MG63 (cell line): Measurements from ENCODE around the gene CALCOCO2. TPM values are rescaled to one million over a fixed set of nuclear protein-coding genes. Genes with fewer than 3 reads are reported as not detected.

ENCODE experiments used
- DNase-seq: peaks from one replicate; pipeline ENCODE4 v3.0.0-alpha.2; 2020
- H3K27me3 ChIP-seq: fragments of 250-450 bp; sonication (Bioruptor Pico); 2 replicates; pipeline ENCODE4 v1.5.1; 2020; ENCODE audit warnings: mild to moderate bottlenecking, moderate library complexity
- H3K36me3 ChIP-seq: fragments of 250-450 bp; sonication (Bioruptor Pico); 2 replicates; pipeline ENCODE4 v1.5.1; 2020; ENCODE audit warnings: mild to moderate bottlenecking, moderate library complexity
- H3K4me3 ChIP-seq: fragments of 250-450 bp; sonication (Bioruptor Pico); 2 replicates; pipeline ENCODE4 v1.5.1; 2020; ENCODE audit warnings: mild to moderate bottlenecking, moderate library complexity
- H3K9me3 ChIP-seq: fragments of 250-450 bp; sonication (Bioruptor Pico); 2 replicates; pipeline ENCODE4 v1.5.1; 2020; ENCODE audit warnings: mild to moderate bottlenecking, moderate library complexity
- total RNA-seq: library from RNA; depleted of rRNA; stranded (reverse); fragments of >200 nt; shearing (Covaris generic); gene quantifications from 2 replicates; pipeline ENCODE4 v1.2.3, GENCODE V29; 2014; ENCODE audit warnings: low replicate concordance; rRNA removed

The CALCOCO2 gene
- total RNA-seq, 1 experiment from 2014 or later = 19.2 TPM

GRCh38 chr17:48893646-48894508, 63.0 kb downstream of the CALCOCO2 start:
- no peak for DNase-seq
- Histone ChIP-seq H3K4me3 (peak overlapping the region; percentile 82), H3K9me3 (no peaks in the 10 kb centered on the region), H3K27me3 (no peaks in the 10 kb centered on the region), H3K36me3 (peaks cover 47% of the 10 kb centered on the region)

GRCh38 chr17:48894886-48895285, 64.1 kb downstream of the CALCOCO2 start:
- H3K9me3 ChIP-seq = no peaks in the 10 kb centered on the region
- H3K27me3 ChIP-seq = no peaks in the 10 kb centered on the region
- H3K4me3 ChIP-seq = no peak overlapping the region
- peaks cover 47% of the 10 kb centered on the region for H3K36me3 ChIP-seq
- DNase-seq = no peak

- Histone ChIP-seq H3K27me3 (no peaks in the 10 kb centered on the region), H3K4me3 (no peak overlapping the region), H3K36me3 (peaks cover 21% of the 10 kb centered on the region), H3K9me3 (no peaks in the 10 kb centered on the region)
- no peak for DNase-seq
Measured at GRCh38 chr17:48901241-48901640, 70.4 kb downstream of the CALCOCO2 start.

- no peak overlapping the region for H3K4me3 ChIP-seq
- no peaks in the 10 kb centered on the region for H3K27me3 ChIP-seq
- DNase-seq = no peak
- H3K9me3 ChIP-seq = no peaks in the 10 kb centered on the region
- peaks cover 2% of the 10 kb centered on the region for H3K36me3 ChIP-seq
Measured at GRCh38 chr17:48903401-48903800, 72.6 kb downstream of the CALCOCO2 start.

GRCh38 chr17:48904428-48904827, 73.6 kb downstream of the CALCOCO2 start:
- DNase-seq = no peak
- Histone ChIP-seq H3K27me3 (no peaks in the 10 kb centered on the region), H3K4me3 (no peak overlapping the region), H3K9me3 (no peaks in the 10 kb centered on the region), H3K36me3 (no peaks in the 10 kb centered on the region; the same call in none of the 2 replicates)

- H3K27me3 ChIP-seq = no peaks in the 10 kb centered on the region
- no peak for DNase-seq
- no peak overlapping the region for H3K4me3 ChIP-seq
- no peaks in the 10 kb centered on the region for H3K9me3 ChIP-seq
- peaks cover 16% of the 10 kb centered on the region for H3K36me3 ChIP-seq
Measured at GRCh38 chr17:48905987-48906515, 75.2 kb downstream of the CALCOCO2 start.

GRCh38 chr17:48907713-48908046, 76.8 kb downstream of the CALCOCO2 start:
- DNase-seq = no peak
- H3K9me3 ChIP-seq = no peaks in the 10 kb centered on the region
- no peaks in the 10 kb centered on the region for H3K27me3 ChIP-seq
- H3K36me3 ChIP-seq = peaks cover 33% of the 10 kb centered on the region
- peak overlapping the region; percentile 64 for H3K4me3 ChIP-seq

- peaks cover 38% of the 10 kb centered on the region for H3K36me3 ChIP-seq
- DNase-seq = peak; percentile 96
- no peaks in the 10 kb centered on the region for H3K27me3 ChIP-seq
- no peaks in the 10 kb centered on the region for H3K9me3 ChIP-seq
- peak within 1 kb of the TSS; percentile 64 for H3K4me3 ChIP-seq
Measured at GRCh38 chr17:48908047-48908843, 77.4 kb downstream of the CALCOCO2 start, which contains the start of gene UBE2Z. Gene UBE2Z, plus strand, starts transcription at chr17:48908407. Its CDS starts 97 bp downstream, at chr17:48908504.

GRCh38 chr17:48908853-48909394, 78.1 kb downstream of the CALCOCO2 start:
- peak; percentile 96 for DNase-seq
- Histone ChIP-seq H3K4me3 (peak overlapping the region; percentile 64), H3K36me3 (peaks cover 45% of the 10 kb centered on the region), H3K27me3 (no peaks in the 10 kb centered on the region), H3K9me3 (no peaks in the 10 kb centered on the region)

- no peak for DNase-seq
- peak overlapping the region; percentile 64 for H3K4me3 ChIP-seq
- H3K9me3 ChIP-seq = no peaks in the 10 kb centered on the region
- H3K36me3 ChIP-seq = peaks cover 53% of the 10 kb centered on the region
- no peaks in the 10 kb centered on the region for H3K27me3 ChIP-seq
Measured at GRCh38 chr17:48909783-48910182, 78.9 kb downstream of the CALCOCO2 start.

- Histone ChIP-seq H3K36me3 (peaks cover 57% of the 10 kb centered on the region), H3K27me3 (no peaks in the 10 kb centered on the region), H3K9me3 (no peaks in the 10 kb centered on the region), H3K4me3 (no peak overlapping the region; the same call in 1 of the 2 replicates)
- no peak for DNase-seq
Measured at GRCh38 chr17:48910370-48910769, 79.5 kb downstream of the CALCOCO2 start.

GRCh38 chr17:48912476-48912875, 81.6 kb downstream of the CALCOCO2 start:
- no peak for DNase-seq
- no peaks in the 10 kb centered on the region for H3K27me3 ChIP-seq
- H3K4me3 ChIP-seq = no peak overlapping the region
- no peaks in the 10 kb centered on the region for H3K9me3 ChIP-seq
- peaks cover 73% of the 10 kb centered on the region for H3K36me3 ChIP-seq

Other genes with a start within 250 kb of the CALCOCO2 start
- 2.1 and 4.6 TPM in 2 replicates for gene HOXB3, start 240.8 kb upstream of the CALCOCO2 start, total RNA-seq
- gene HOXB5, start 237.3 kb upstream of the CALCOCO2 start, total RNA-seq = not detected in 2 replicates
- gene HOXB6, start 226.0 kb upstream of the CALCOCO2 start, total RNA-seq = 7.0 and 7.7 TPM in 2 replicates
- 9.8 and 30.6 TPM in 2 replicates for gene HOXB7, start 220.0 kb upstream of the CALCOCO2 start, total RNA-seq
- 3.8 and 4.8 TPM in 2 replicates for gene HOXB8, start 215.7 kb upstream of the CALCOCO2 start, total RNA-seq
- gene HOXB9, start 204.7 kb upstream of the CALCOCO2 start, total RNA-seq = 7.3 and 21.0 TPM in 2 replicates
- gene PRAC1, start 108.5 kb upstream of the CALCOCO2 start, total RNA-seq = not detected in 2 replicates
- 5.0 TPM in 1 of 2 replicates, not detected in the other for gene PRAC2, start 107.8 kb upstream of the CALCOCO2 start, total RNA-seq
- gene HOXB13, start 102.3 kb upstream of the CALCOCO2 start, total RNA-seq = 6.1 and 10.2 TPM in 2 replicates
- not detected in 2 replicates for gene TTLL6, start 13.8 kb upstream of the CALCOCO2 start, total RNA-seq
- 179 and 190 TPM in 2 replicates for gene ATP5MC1, start 61.8 kb downstream of the CALCOCO2 start, total RNA-seq
- 106 and 126 TPM in 2 replicates for gene UBE2Z, start 77.4 kb downstream of the CALCOCO2 start, total RNA-seq
- 266 and 293 TPM in 2 replicates for gene SNF8, start 113.8 kb downstream of the CALCOCO2 start, total RNA-seq
- gene GIP, start 137.6 kb downstream of the CALCOCO2 start, total RNA-seq = not detected in 2 replicates
- gene IGF2BP1, start 166.3 kb downstream of the CALCOCO2 start, total RNA-seq = 0.52 and 0.95 TPM in 2 replicates